ENCODE results near the gene PODN.

Gene PODN

DNA sequence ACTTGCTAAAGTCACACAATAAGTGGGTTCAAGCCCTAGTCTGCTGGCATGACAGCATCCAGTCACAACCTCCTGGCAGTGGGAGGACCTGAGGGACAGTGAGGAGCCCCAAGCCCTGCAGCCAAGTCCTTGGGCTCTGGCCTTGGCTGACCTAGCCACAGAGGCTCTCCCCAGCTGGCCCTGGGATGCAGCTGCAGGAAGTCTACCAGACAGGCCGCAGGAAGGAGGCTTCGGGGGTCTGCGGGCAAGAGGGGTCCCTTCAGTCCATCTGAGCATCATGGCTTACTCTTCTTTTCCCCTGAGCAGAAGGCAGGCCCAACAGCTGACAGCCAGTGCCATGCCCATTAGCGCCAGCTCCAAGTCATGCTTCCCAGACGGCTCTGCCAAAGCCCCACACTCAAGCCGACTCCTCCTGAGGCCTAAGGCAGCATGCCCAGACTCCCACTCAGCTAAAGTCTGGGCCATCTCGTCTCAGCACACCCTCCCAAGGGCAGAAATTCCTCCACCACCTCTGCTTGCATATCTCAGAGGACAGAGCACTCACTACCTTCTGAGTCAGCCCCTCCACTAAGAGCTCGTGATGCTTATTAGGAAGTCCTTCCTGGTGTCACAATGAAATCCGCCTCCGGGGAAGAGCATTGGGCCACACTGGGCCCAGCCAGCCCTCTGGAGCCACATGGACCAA is 60.3 kb downstream of the PODN start:
- in situ Hi-C loops (cut with HindIII; ENCODE audit: low pct_ligation_motif_present, low pct_unique_long_range_greater_than_20kb, low sequenced_read_pairs) = no loop called here
- no peak for DNase-seq

GRCh38 chr1:53122961-53123413 is 61.0 kb downstream of the PODN start:
- in situ Hi-C loops (cut with HindIII; ENCODE audit: low pct_ligation_motif_present, low pct_unique_long_range_greater_than_20kb, low sequenced_read_pairs) = no loop called here

GRCh38 chr1:53123453-53124140 is 61.6 kb downstream of the PODN start:
- no peak for DNase-seq
- in situ Hi-C loops (cut with HindIII; ENCODE audit: low pct_ligation_motif_present, low pct_unique_long_range_greater_than_20kb, low sequenced_read_pairs) = no loop called here

More at GRCh38 chr1:53122961-53123413, 61.0 kb downstream of the PODN start:
- no peak for DNase-seq

DNA sequence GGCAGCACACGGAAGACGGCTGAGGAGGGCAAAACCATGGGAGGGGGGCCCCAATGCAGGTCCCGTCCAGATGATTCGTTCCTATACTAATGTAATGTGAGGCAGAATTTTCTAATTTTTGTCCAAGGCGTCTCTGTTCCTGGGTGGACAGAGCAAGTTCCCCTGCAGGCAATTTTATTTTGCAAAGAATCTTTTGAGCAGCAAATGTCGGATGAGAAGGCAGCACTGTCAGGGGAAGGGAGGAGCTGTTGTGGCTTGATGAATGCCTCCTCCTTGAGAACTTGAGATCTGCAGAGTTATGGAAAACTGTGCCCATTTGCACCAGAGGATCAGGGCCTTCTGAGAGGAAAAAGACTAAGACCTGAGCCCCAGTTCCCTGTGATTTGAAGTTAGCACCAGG is 63.1 kb downstream of the PODN start:
- in situ Hi-C loops (cut with HindIII; ENCODE audit: low pct_ligation_motif_present, low pct_unique_long_range_greater_than_20kb, low sequenced_read_pairs) = no loop called here
- no peak for DNase-seq

DNA sequence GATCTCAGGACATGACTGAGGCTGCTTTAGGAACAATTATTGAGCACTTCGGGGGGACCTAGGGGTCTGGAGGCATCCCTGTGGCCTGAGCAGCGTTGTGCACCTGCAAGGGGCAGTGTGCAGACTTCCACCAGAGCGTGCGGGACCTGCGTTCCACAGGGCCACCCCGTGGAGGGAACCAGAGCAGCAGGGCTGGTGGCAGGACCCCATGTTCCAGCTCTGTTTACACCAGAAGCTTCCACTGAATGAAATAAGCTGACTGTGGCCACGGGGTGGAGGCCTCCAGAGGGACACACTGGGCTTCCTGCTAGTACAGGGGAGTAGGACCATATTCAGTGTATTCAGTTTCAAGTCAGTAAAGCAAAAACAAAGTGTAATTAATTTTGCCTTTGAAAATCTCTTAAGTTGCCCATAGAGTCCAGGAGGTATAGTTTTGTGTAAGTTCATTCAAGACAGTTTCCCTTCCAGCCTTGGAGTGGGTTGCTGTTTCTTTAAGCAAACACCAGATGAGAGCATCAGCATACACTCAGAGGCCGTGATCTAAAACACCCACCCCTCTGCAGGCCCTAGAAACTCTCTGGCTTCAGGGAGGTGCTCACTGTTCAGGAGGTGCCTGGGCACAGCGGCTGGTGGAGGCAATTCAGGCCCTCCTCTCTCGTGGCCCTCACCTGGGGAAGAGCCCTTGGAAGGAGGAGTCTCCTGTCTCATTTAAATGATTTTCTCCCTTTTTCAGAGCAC is 63.8 kb downstream of the PODN start:
- DNase-seq = no peak
- in situ Hi-C loops (cut with HindIII; ENCODE audit: low pct_ligation_motif_present, low pct_unique_long_range_greater_than_20kb, low sequenced_read_pairs) = no loop called here

- no peak for DNase-seq
- in situ Hi-C loops (cut with HindIII; ENCODE audit: low pct_ligation_motif_present, low pct_unique_long_range_greater_than_20kb, low sequenced_read_pairs) = no loop called here
Measured at GRCh38 chr1:53126495-53126894, 64.5 kb downstream of the PODN start.

GRCh38 chr1:53127546-53127945 is 65.5 kb downstream of the PODN start:
- in situ Hi-C loops (cut with HindIII; ENCODE audit: low pct_ligation_motif_present, low pct_unique_long_range_greater_than_20kb, low sequenced_read_pairs) = no loop called here
- DNase-seq = no peak

DNA sequence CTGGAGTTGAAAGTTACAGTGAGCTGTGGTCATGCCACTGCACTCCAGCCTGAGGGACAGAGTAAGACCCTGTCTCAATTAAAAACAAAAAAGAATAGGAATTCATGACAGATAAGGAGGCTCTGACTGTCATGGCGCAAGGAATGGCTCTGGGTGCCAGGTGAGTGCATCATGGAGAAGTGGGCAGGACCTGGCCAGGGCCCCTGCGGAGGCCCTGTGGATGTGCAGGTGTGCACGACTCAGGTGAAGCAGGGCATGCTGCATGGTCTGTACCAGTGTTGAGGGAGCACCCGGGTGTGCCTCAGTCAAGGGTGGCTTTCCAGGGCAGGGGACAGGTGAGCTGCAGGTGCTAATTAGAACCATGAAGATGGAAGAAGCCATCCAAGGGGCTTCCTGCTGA is 66.4 kb downstream of the PODN start:
- in situ Hi-C loops (cut with HindIII; ENCODE audit: low pct_ligation_motif_present, low pct_unique_long_range_greater_than_20kb, low sequenced_read_pairs) = no loop called here
- no peak for DNase-seq

GRCh38 chr1:53129891-53130597 is 68.0 kb downstream of the PODN start:
- in situ Hi-C loops (cut with HindIII; ENCODE audit: low pct_ligation_motif_present, low pct_unique_long_range_greater_than_20kb, low sequenced_read_pairs) = no loop called here
- no peak for DNase-seq

DNA sequence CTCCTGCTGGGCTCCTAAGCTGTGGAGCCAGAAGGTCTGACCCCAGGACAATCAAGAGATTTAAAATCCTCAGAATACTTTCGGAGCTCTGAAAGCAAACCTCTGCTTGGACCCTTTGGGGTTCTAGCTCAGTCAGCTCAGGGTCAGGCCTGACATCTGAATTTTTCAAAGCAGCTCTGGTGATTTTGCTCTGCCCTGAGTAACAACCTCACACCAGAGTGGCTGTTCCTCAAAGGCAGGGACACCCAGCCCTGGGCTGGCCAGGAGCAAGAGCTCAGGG is 68.5 kb downstream of the PODN start:
- DNase-seq = no peak
- in situ Hi-C loops (cut with HindIII; ENCODE audit: low pct_ligation_motif_present, low pct_unique_long_range_greater_than_20kb, low sequenced_read_pairs) = no loop called here

- no peak for DNase-seq
Measured at GRCh38 chr1:53130878-53131589, 69.0 kb downstream of the PODN start.

DNA sequence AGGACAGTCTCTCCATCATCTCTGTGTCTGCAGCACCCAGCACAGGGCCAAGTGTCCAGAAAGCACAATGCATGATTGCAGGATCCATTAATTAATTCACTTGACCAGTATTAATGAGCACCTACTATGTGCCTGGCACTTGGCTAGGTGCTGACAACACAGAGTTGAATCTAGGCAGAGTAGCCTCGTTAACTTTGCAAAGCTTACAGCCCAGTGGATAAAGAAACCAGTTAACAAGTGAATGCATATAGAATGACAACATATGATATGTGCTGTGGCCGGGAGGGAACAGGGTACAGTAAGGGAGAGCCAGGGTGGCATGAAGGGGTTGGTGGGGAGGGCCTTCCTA is 69.6 kb downstream of the PODN start:
- DNase-seq = no peak
- in situ Hi-C loops (cut with HindIII; ENCODE audit: low pct_ligation_motif_present, low pct_unique_long_range_greater_than_20kb, low sequenced_read_pairs) = no loop called here

More at GRCh38 chr1:53130878-53131589, 69.0 kb downstream of the PODN start:
- in situ Hi-C loops (cut with HindIII; ENCODE audit: low pct_ligation_motif_present, low pct_unique_long_range_greater_than_20kb, low sequenced_read_pairs) = no loop called here

DNA sequence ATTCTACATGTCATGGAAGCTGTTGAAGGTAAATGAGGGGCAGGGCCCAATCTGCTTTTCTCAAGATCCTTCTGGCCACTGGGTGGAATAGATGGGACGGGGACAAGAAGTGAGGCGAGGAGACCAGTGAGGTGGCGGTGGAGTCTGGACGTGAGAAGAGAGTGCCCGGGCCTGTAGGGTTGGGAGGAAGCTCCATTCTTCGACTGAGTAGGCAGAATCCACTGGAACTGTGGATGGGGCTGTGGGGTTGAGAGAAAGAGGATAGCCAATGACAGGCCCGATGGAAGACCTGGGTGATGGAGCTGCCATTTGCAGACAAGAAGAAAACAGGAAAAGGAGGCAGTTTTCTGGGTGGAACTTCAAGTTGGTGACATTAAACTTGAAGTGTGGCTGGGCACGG is 70.2 kb downstream of the PODN start:
- DNase-seq = no peak
- in situ Hi-C loops (cut with HindIII; ENCODE audit: low pct_ligation_motif_present, low pct_unique_long_range_greater_than_20kb, low sequenced_read_pairs) = no loop called here

GRCh38 chr1:53133261-53134041 is 71.4 kb downstream of the PODN start:
- DNase-seq = no peak
- in situ Hi-C loops (cut with HindIII; ENCODE audit: low pct_ligation_motif_present, low pct_unique_long_range_greater_than_20kb, low sequenced_read_pairs) = no loop called here

DNA sequence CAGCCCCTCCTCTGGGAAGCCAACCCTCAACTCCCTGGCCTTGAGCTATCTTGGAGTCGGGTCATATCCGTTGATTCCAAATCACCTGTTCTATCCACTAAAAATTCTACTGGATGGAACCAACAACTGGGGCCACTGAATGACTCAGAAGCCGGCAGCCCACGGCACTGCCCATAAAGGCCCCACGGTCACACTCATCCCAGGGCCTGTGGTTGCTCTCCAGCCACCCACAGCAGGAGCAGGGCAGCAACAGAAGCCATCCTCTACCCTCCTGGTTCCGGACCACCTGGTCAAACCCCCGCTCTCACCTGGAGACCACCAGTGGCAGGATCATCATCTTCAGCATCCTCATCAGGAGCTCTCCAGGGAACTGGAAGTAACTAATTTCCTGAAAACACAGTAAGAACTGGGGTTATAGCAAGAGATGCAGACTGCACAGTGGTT is 72.1 kb downstream of the PODN start:
- in situ Hi-C loops (cut with HindIII; ENCODE audit: low pct_ligation_motif_present, low pct_unique_long_range_greater_than_20kb, low sequenced_read_pairs) = no loop called here
- DNase-seq = no peak

All from ACHN (cell line).